ENCODE results near the gene DTWD1. TPM values are rescaled to one million over a fixed set of nuclear protein-coding genes. Genes with fewer than 3 reads are reported as not detected.
"Not testable (repeated sequence)": the region's sequence is repeated elsewhere in the genome, so short reads cannot be mapped to it uniquely, and the experiment has no call there.

Gene DTWD1
- total RNA-seq, 6 donors from 2014 or later = 4.1 to 32.2 (median 18.7) TPM

DNA sequence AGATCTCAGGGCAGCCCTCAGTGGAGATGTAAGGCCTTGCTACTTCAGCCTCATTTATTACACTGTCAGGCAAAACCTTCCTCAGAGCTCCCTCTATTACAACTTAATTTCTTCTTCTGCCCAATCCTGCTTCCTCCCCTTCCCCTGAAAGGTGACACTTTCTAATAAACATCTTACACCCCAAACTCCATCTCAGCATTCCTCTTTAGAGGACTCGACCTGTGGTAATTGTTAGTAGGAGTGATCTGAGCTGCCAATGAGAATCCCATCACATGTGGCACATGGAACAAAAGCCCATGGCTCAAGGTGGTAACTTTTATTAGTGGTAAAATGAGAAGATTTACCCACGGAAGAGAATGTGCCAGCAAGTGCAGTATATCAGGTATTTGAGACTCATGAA is 29.8 kb downstream of the DTWD1 start:
- WGBS, 2 donors = 69 to 80% methylated on average over 2 of the region's 2 CpGs
- TF ChIP-seq EP300 (IDR thresholded peaks at IDR 0.05) = no peak
- TF ChIP-seq POLR2A (IDR thresholded peaks at IDR 0.05) = no peak
- TF ChIP-seq CTCF (IDR thresholded peaks at IDR 0.05) = no peak
- TF ChIP-seq POLR2AphosphoS5 (IDR thresholded peaks at IDR 0.05) = no peak
- Histone ChIP-seq H3K9me3 (peaks cover 8 to 18% (median 16%) of the 10 kb centered on the region in 4 donors), H3K36me3 (no peaks in the 10 kb centered on the region), H3K4me1 (no peaks in the 10 kb centered on the region), H3K4me3 (no peak overlapping the region), H3K27me3 (no peaks in the 10 kb centered on the region), H3K27ac (no peak overlapping the region)
- ATAC-seq (ENCODE audit: low FRiP score in 2 of 2) (no peak), DNase-seq (no peak)

DNA sequence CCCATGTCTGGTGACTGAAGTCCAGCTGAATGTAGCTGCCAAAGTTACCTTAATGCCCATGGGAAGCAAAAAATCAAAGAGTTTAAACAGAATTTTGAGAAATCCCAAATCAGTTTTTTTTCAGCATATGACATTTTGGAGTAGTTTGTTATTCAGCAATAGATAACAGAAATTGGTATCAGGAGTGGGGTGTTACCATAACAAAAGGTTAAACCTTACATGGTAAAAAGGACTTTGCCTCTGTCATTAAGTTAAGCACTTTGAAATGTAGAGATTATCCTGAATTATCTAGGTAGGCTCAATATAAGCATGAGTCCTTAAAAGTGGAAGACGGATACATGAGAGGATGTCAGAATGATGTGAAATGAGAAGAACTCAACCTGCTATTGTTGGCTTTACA is 32.1 kb downstream of the DTWD1 start:
- no peak overlapping the region for H3K27ac ChIP-seq
- no peaks in the 10 kb centered on the region for H3K4me1 ChIP-seq
- peaks cover 8 to 18% (median 16%) of the 10 kb centered on the region in 4 donors for H3K9me3 ChIP-seq
- ATAC-seq (ENCODE audit: low FRiP score in 2 of 2) (no peak), DNase-seq (no peak)
- WGBS, 2 donors = 91 to 100% methylated on average over 1 of the region's 1 CpG
- H3K27me3 ChIP-seq = no peaks in the 10 kb centered on the region
- H3K4me3 ChIP-seq = no peak overlapping the region
- no peaks in the 10 kb centered on the region for H3K36me3 ChIP-seq
- no peak for TF ChIP-seq CTCF (IDR thresholded peaks at IDR 0.05)
- no peak for TF ChIP-seq EP300 (IDR thresholded peaks at IDR 0.05)
- no peak for TF ChIP-seq POLR2A (IDR thresholded peaks at IDR 0.05)
- TF ChIP-seq POLR2AphosphoS5 (IDR thresholded peaks at IDR 0.05) = no peak

- no peak for ATAC-seq (ENCODE audit: low FRiP score in 2 of 2)
- no peak for TF ChIP-seq POLR2A (IDR thresholded peaks at IDR 0.05)
- no peak for TF ChIP-seq EP300 (IDR thresholded peaks at IDR 0.05)
- no peak for TF ChIP-seq CTCF (IDR thresholded peaks at IDR 0.05)
- TF ChIP-seq POLR2AphosphoS5 (IDR thresholded peaks at IDR 0.05) = no peak
These were observed 35.9 kb downstream of the DTWD1 start for GRCh38 chr15:49656734-49657133.

DNA sequence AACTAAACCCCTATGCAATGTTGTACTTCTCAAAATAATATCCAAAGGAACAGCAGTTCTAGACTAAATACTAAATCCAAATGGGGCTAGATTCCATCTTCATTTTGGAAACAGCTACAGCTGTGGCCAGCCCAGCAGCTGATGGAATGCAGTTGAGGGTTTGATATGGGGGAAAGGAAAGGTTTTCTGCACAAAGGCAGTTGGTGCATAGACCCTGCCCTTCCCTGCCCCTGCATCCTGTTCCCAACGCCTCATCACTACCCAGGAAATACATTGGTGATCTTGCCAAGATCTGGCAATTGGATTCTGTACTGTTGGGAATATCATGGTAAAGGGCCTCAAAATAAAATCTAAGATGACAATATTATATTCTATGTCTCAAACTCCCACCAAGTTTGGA is 43.9 kb downstream of the DTWD1 start:
- H3K4me3 ChIP-seq = no peak overlapping the region
- DNase-seq = no peak
- WGBS, 2 donors = 47 to 50% methylated on average over 1 of the region's 1 CpG
- no peaks in the 10 kb centered on the region for H3K4me1 ChIP-seq
- no peaks in the 10 kb centered on the region for H3K36me3 ChIP-seq
- TF ChIP-seq POLR2A (IDR thresholded peaks at IDR 0.05) = no peak
- no peak for TF ChIP-seq EP300 (IDR thresholded peaks at IDR 0.05)
- TF ChIP-seq POLR2AphosphoS5 (IDR thresholded peaks at IDR 0.05) = no peak
- no peak for TF ChIP-seq CTCF (IDR thresholded peaks at IDR 0.05)
- no peak for ATAC-seq (ENCODE audit: low FRiP score in 2 of 2)
- H3K9me3 ChIP-seq = no peaks in the 10 kb centered on the region
- H3K27me3 ChIP-seq = no peaks in the 10 kb centered on the region
- no peak overlapping the region for H3K27ac ChIP-seq

More at GRCh38 chr15:49656734-49657133, 35.9 kb downstream of the DTWD1 start:
- Histone ChIP-seq H3K36me3 (no peaks in the 10 kb centered on the region), H3K27me3 (no peaks in the 10 kb centered on the region), H3K4me3 (no peak overlapping the region), H3K9me3 (peaks cover 8 to 18% (median 16%) of the 10 kb centered on the region in 4 donors), H3K27ac (no peak overlapping the region), H3K4me1 (no peaks in the 10 kb centered on the region)
- WGBS, 2 donors = 80 to 84% methylated on average over 1 of the region's 1 CpG
- DNase-seq = no peak

DNA sequence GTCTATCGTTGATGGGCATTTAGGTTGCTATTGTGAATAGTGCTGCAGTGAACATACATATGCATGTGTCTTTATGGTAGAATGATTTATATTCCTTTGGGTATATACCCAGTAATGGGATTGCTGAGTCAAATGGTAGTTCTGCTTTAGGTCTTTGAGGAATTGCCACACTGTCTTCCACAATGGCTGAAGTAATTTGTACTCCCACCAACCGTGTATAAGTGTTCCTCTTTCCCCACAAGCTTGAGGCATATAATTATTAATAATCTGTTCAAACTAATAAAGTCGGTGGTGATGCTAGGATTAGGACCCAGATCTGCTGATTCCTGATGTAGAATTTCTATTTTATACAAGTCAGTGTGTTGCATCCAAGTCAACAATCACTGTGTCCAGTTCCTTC is 45.6 kb downstream of the DTWD1 start:
- H3K4me3 ChIP-seq; ATAC-seq (ENCODE audit: low FRiP score in 2 of 2); H3K27ac ChIP-seq; H3K4me1 ChIP-seq; H3K36me3 ChIP-seq; H3K27me3 ChIP-seq; H3K9me3 ChIP-seq; DNase-seq: not testable (repeated sequence)
- WGBS, 2 donors = 80 to 82% methylated on average over 3 of the region's 3 CpGs
